H1 (cell line): ENCODE data around the gene OPRD1. TPM values are rescaled to one million over a fixed set of nuclear protein-coding genes. Genes with fewer than 3 reads are reported as not detected.

ENCODE experiments used
- CHD7 ChIP-seq: fragments of 300-600 bp; sonication (generic); IDR thresholded peaks from 2 replicates; pipeline ENCODE4 v1.7.1; 2012; ENCODE audit warnings: low read length, moderate library complexity, mild to moderate bottlenecking, inconsistent platforms; ENCODE audit not compliant: insufficient replicate concordance
- CREB1 ChIP-seq: IDR thresholded peaks from 2 replicates; pipeline ENCODE4 v1.6.1; 2012; ENCODE audit warnings: inconsistent platforms
- CTCF ChIP-seq, 3 experiments: IDR thresholded peaks; 1 replicate in 2 of 3; 2 replicates in 1 of 3; pipeline versions ENCODE4 v1.5.1 to v1.6.1; 2011; ENCODE audit warnings: low read length in 3 of 3, mild to moderate bottlenecking in 3 of 3, inconsistent platforms in 2 of 3, low read depth in 1 of 3, moderate library complexity in 1 of 3; ENCODE audit not compliant: insufficient read depth in 1 of 3; ENCODE audit errors: control extremely low read depth in 1 of 3
- EGR1 ChIP-seq: IDR thresholded peaks from 2 replicates; pipeline ENCODE4 v1.6.1; 2011; ENCODE audit warnings: low read depth, low read length, borderline replicate concordance
- GTF2F1 ChIP-seq: IDR thresholded peaks from 2 replicates; pipeline ENCODE4 v1.6.1; 2012; ENCODE audit warnings: low read depth, low read length, improper control_type of control experiment, borderline replicate concordance
- NANOG ChIP-seq: IDR thresholded peaks from 2 replicates; pipeline ENCODE4 v1.6.1; 2011; ENCODE audit warnings: low read length, low read depth, mild to moderate bottlenecking, inconsistent platforms; ENCODE audit not compliant: insufficient read depth, poor library complexity, severe bottlenecking
- SUZ12 ChIP-seq: fragments of 200-600 bp; sonication (generic); IDR thresholded peaks from 2 replicates; pipeline ENCODE4 v1.6.1; 2012; ENCODE audit warnings: mild to moderate bottlenecking, inconsistent platforms, low read length, moderate library complexity, mixed read lengths
- polyA plus RNA-seq, 7 experiments: library from polyadenylated mRNA; depleted of rRNA in 3 of 7; stranded (reverse) in 5 of 7; unstranded in 2 of 7; fragments of >200 nt in 5 of 7; fragments of 200-250 nt in 2 of 7; gene quantifications; 1 replicate in 5 of 7; 2 replicates in 1 of 7; 4 replicates in 1 of 7; pipeline versions ENCODE4 v1.2.1 to v1.2.3, GENCODE V29; 2011 to 2013; ENCODE audit warnings: missing spikeins in 2 of 7, mixed read lengths in 2 of 7
- total RNA-seq: library from RNA; stranded (reverse); fragmentation: NEBNext Ultra II Directional; extraction: Animal tissue kit (Norgen Biotek cat#: 25700); gene quantifications from 2 replicates; pipeline ENCODE4 v1.2.1, GENCODE V29; 2021

The OPRD1 gene
- total and polyA plus RNA-seq, 2 of the 8 experiments (the other 6 are each of a cell fraction or from before 2014, with no cell fraction given): 2.6 to 3.7 TPM

GRCh38 chr1:28886731-28887418 lies 74.9 kb downstream of the OPRD1 start (continued):
- peak; percentile 36; the same call in 1 of the 2 replicates for TF ChIP-seq EGR1
- no peak for TF ChIP-seq SUZ12
- TF ChIP-seq CREB1: peak; percentile 92
- no peak for TF ChIP-seq GTF2F1
- no peak for TF ChIP-seq NANOG
- TF ChIP-seq CHD7: no peak
- TF ChIP-seq CTCF (IDR thresholded peaks at IDR 0.05; ENCODE audit: control extremely low read depth in 1 of 3, insufficient read depth in 1 of 3, low read depth in 1 of 3, low read length in 3 of 3): no peak; a peak in 1 of 4 replicates
